ENCODE measurements around the gene PRKCSH.

Gene PRKCSH
- total RNA-seq = 46.2 to 153 (median 90.7) reads per million in 18 experiments

DNA sequence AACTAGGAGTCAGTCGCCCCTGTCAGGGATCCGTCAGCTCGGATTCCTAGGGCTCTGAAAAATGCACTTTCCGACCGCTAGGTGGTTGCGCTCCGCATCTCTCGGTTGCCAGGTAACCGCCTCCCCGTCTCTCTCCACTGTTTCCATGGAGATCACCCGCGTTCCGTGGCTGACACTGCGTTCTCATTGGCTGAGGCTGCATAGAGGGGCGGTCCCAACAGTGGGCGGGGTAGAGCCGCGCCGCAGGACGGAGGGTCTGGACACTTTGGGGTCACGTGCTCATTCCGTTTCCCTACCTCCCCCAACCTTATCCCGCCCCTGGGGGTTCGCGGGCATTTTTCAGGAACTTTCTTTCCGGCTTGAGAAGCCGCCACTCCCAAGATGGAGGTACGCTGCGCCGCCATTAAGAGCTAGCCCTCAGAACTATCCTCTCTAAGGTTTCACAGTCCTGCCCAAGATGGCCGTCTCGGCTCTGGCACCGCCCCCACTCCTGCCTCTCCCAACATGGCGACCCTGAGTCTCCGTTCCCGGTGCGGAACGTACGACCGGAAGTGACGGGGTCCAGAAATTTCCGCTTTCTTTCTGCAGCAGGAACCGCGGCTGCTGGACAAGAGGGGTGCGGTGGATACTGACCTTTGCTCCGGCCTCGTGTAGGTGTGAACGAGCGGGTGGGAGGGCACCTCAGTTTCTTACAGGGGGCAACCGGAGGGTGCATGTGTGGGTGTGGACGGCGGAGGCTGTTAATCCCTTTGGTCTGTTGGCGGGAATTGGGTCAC lies at the start of gene PRKCSH, which contains the start of gene ODAD3:
PRKCSH (plus strand) TSS at position 579 of the 776 bp plus-strand sequence. CDS start 483 bp downstream, outside the sequence.
ODAD3 (minus strand) TSS at position 65 of the 776 bp plus-strand sequence. CDS start 105 bp downstream, outside the sequence.
- DNase-seq = peak; percentile 100

DNA sequence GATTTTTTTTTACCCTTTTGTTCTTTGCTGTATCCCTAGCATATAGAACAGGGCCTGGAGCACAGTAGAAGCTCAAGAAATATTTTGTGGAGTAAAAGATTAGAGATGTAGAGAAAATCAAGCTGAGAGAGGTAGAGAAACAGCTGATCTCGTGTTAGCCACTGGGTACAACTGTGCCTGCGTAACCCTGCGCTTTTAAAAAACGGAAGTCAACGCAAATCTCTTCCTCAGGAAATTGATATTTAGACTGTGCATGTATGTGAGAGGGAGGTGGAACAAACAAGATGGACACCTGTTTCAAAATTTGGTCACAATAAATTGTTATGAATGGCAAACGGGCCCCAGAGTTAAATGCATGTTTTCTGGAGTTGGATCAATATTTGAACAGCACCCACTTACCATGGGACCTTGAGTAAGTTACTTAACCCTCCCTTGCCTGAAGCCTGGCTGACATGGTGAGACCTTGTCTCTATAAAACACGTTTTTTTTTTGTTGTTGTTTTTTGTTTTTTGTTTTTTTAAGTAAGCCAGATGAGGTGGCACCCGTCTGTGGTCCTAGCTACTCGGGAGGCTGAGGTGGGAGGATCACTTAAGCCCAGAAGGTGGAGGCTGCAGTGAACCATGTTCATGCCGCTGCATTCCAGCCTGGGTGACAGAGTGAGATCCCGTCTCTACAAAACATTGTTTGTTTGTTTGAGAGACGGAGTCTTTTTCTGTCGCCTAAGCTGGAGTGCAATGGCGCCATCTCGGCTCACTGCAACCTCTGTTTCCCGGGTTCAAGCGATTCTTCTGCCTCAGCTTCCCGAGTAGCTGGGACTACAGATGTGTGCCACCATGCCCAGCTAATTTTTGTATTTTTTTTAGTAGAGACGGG lies 48.0 kb upstream of the PRKCSH start:
- DNase-seq = peak; percentile 66 to 76

DNA sequence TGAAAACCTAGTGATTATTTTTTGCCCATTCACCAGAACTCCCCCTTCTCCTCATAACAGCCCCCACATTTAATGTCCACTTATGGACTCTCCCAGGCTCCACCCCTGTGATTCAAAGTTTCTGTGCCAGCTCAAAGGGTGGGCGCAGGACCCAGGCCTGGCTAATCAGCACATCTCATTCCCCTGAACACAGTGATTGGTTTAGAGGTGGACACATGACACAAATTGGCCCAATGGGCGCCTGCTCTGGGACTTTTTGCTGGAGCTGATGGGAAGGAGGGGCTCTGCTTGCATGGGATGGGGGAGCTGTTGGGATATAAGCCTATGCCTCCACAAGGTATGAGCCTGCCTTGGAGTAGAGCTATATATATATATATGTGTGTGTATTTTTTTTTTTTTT lies 45.1 kb upstream of the PRKCSH start:
- DNase-seq = no peak

GRCh38 chr19:11390933-11391680 lies 44.3 kb upstream of the PRKCSH start:
- no peak for DNase-seq

- DNase-seq = no peak
Measured at GRCh38 chr19:11397089-11397610, 38.3 kb upstream of the PRKCSH start.

- DNase-seq = no peak
Measured at GRCh38 chr19:11399667-11400066, 35.8 kb upstream of the PRKCSH start.

GRCh38 chr19:11400798-11401197 lies 34.6 kb upstream of the PRKCSH start:
- no peak for DNase-seq

DNA sequence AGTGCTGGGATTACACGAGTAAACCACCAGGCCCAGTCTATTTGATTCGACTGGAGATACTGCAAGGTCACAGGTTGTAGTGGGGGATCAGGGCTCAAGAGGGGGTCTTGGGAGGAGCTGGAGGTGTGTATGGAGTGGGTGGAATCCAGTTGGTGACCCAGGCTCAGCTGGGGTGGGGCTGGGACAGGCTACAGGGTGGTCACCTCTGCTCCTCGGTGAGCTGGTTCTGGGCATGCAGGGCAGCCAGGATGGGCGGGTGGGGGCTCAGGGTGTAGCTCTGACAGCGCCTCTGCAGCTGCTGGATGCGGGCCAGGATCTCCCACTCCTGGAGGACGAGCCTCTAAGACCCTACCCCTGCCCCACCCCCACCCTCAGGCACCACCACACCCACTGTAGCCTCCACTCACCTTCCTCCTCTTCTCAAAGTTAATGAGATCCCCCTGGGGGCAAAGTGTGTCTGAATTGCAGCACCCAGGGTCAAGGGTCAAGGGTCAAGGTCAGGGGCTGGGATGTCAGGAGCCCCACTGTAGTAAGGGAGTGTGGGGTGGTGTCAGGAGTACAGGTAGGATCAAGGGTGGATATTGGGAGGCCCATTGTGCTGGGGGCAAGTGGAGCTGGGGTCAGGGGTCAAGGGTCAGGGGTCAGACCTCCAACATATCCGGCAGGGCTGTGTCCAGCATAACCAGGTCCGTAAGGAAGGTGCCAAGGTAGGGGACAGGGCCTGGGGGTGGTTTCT lies 33.5 kb upstream of the PRKCSH start:
- no peak for DNase-seq

GRCh38 chr19:11404588-11405222 lies 30.7 kb upstream of the PRKCSH start:
- DNase-seq = no peak

- DNase-seq = no peak
Measured at GRCh38 chr19:11405846-11406643, 29.4 kb upstream of the PRKCSH start.

DNA sequence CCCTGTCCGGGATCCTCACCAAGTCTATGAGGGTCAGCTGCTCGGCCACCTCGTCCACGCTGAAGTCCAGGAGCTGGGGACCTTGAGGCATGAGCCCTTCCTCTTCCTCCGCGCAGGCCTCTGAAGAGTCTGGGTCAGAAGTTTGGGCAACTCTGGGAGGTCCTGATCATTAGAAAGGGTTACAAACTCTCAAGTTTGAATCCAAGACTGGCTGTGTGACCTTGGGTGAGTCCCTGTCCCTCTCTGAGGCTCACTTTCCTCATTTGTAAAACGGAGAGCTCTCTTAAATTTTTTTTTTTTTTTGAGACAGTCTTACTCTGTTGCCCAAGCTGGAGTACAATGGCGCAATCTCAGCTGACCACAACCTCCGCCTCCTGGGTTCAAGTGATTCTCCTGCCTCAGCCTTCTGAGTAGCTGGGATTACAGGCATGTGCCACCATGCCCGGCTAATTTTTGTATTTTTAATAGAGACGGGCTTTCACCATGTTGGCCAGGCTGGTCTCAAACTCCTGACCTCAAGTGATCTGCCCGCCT lies 28.7 kb upstream of the PRKCSH start:
- DNase-seq = peak; percentile 65 to 69

GRCh38 chr19:11408591-11408990 lies 26.8 kb upstream of the PRKCSH start:
- no peak for DNase-seq

DNA sequence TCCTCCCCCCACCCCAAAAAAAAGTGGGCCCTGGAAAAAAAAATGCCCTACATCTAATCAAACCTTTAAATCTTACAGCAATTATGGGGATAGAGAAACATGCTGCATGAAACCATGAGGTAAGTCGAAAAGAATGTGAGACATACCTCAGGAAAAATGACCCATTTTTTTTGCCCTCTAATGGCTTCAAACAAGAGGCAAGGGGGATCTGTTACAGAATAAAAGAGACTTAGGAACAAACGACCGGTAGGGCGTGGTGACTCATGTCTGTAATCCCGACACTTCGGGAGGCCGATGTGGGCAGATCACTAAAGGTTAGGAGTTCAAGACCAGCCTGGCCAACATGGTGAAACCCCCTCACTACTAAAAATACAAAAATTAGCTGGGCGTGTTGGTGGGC lies 24.8 kb upstream of the PRKCSH start:
- no peak for DNase-seq

DNA sequence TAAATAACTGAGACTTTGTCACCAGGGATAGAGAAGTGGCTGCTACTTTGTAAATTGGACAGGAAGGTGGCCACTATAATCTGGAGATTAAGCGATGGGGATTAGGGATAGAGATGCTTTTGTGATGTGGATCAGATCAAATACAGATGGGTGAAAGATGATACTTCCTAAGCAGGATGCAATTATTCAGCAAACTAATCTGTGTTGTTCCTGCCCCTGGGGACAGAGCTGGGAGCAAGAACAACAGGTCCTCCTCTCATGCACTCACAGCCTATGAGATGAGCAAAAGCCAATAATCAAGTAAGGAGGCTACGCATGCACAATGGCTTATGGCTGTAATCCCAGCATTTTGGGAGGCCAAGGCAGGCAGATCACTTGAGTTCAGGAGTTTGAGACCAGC lies 20.9 kb upstream of the PRKCSH start:
- DNase-seq = no peak

DNA sequence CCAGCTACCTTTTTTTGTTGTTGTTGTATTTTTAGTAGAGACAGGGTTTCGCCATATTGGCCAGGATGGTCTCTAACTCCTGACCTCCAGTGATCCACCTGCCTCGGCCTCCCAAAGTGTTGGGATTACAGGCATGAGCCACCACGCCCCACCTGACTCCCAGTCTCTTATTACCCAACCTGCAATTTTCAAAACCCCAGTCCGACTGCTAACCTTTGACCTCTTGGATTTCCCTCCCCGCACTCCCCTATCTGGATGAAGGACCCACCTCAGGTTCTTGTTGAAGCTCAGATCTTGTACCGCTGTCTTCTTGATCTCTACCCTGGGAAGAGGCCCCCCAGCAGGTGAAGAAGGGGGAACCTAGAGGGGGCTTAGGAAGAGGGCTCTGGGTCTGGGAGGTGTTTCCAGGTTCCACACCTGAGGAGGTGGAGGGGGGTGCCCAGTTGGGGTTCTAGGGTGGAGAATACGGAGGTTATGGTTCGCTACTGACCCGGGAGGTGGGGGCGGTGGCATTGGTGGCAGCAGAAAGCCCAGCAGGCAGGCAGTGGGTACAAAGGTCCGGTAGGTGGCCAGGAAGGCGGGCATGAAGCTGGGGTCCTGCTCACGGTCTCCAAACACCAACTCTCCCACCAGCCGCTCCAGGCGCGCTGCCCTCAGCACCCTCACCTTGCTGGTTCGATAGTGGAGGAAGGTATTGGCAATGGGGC lies 18.9 kb upstream of the PRKCSH start:
- no peak for DNase-seq

GRCh38 chr19:11418094-11418548 lies 17.3 kb upstream of the PRKCSH start:
- no peak for DNase-seq

DNA sequence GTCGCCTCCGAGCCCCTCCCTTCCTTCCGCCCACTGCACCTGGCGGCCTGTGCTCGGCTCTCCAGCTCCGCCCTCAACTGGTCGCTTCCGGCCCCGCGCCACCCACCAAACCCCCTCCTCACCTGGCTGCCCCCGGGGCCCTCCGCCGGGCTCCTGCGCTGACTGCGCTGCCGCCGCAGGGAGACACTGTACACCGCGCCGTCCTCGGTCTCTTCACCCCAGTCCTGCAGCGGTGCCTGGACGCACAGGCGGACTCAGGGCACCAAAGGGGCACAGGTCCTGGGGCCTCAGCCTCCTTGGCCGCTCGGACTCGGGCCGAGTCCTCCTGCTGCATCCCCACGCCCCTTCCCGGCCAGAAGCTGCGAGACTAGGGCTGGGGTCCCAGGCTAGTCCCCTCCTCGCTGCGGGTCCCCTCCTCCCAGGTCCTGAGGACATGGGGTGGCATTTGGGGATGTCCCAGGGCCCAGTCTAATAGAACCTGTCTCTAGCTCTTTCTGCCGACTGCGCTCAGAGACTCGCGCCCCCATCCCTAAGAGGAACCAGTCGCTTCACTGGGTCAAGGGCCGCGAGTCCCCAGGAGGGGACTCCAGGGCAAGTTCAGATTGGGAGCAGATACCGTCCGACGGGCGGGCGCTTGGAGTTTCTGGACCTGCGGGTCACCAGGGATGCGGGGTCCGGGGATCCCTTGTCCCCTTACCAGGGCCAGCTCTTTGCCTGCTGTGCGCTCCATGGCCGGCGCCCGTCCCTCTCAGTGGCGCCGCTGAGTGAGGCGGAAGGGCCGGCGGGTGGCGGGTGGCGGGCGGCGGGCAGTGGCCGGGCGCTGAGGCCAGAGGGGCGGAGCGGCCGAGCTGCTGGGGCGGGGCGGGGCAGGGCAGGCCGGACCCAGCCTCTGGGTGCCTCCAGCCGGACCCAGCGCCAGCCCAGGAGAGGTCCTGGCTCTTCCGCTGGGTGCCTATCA lies 16.6 kb upstream of the PRKCSH start, which contains the start of gene RGL3:
RGL3 (minus strand) TSS at position 766 of the 958 bp plus-strand sequence; CDS start at position 730, 36 bp downstream.
- DNase-seq = peak; percentile 22 to 32

Data from inflammatory macrophage (primary cell).